ENCODE measurements around the gene C8A. TPM values are rescaled to one million over a fixed set of nuclear protein-coding genes. Genes with fewer than 3 reads are reported as not detected.

The C8A gene
- total RNA-seq, 2 experiments from 2014 or later, result not detected

DNA sequence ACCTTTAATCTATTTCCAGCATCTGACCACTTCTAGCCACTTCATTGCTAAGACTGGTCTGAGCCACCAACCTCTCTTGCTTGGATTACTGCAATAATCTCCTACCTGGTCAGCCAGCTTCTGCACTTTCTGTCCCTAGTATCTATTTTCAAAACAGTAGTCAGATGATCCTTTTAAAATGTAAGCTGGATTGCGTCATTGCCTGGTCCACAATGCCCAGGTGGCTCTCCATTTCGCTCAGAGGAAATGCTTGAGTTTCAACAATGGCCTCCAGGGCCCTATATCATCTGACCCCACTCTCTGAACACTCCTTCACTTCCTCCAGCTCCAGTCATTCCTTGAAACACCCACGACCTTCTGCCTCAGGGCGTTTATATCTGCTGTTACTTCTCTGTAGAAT lies 37.7 kb upstream of the C8A start:
- no peaks in the 10 kb centered on the region for H3K9me3 ChIP-seq (ENCODE audit: control insufficient read depth in 1 of 2, insufficient read depth in 1 of 2, low read length in 2 of 2)
- Mint-ChIP-seq H3K9me3 (no peaks in the 10 kb centered on the region), H3K4me3 (no peak overlapping the region), H3K36me3 (ENCODE audit: low read depth) (no peaks in the 10 kb centered on the region), H3K4me1 (ENCODE audit: low read depth) (no peaks in the 10 kb centered on the region), H3K27me3 (peaks cover 43% of the 10 kb centered on the region), H3K27ac (no peak overlapping the region)
- H3K27ac ChIP-seq (ENCODE audit: low read depth in 1 of 2, low read length in 2 of 2), result no peak overlapping the region
- no peak overlapping the region for H3K4me3 ChIP-seq (ENCODE audit: low read length)
- no peaks in the 10 kb centered on the region for H3K36me3 ChIP-seq (ENCODE audit: insufficient read depth, low read length)
- intact Hi-C loops (cut with DNase I, micrococcal nuclease), result no loop called here
- H3K4me1 ChIP-seq (ENCODE audit: insufficient read depth, low read length), result no peaks in the 10 kb centered on the region
- ChIA-PET CTCF (no interaction called here), POLR2A (no interaction called here)
- ATAC-seq (ENCODE audit: poor library complexity) (no peak), DNase-seq (no peak)
- peaks cover 0 to 6% of the 10 kb centered on the region in 2 experiments for H3K27me3 ChIP-seq (ENCODE audit: control insufficient read depth in 1 of 2, insufficient read depth in 2 of 2, low read length in 2 of 2)
- TF ChIP-seq CTCF (IDR thresholded peaks at IDR 0.05), result no peak

DNA sequence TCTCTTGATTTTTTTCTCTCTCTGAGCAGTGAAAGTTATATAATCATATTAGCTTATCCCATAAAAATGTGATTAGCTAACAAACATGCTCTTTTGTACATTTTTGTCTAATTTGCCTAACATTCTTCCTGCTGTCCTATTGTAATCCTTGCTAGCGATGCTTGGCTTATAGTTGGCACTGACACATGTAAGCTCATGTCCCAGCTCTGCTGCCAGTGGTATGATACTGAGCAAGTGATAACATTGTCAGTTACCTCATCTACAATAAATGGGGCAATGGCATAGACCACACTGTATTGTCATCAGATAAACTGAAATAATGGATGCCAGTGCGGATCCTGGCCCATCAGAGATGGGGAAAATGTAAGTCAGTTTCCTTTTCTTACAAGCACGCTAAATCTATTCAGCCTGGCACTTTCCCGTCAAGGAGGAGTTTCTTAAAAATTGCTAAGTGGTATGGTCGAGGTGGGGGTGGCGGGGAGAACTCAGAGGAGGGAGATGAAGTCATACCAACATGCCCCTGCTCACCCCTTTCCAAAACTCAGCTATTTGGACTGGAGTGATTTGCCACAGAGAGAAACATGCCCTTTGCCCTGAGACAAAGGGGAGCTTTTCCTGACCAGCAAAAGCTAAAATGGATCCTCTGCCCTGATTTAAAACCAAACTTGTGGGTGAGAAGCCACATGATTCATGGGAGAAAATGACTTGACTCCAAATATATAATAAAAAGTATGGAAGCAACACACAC lies 36.7 kb upstream of the C8A start:
- Histone ChIP-seq H3K4me1 (ENCODE audit: insufficient read depth, low read length) (no peaks in the 10 kb centered on the region), H3K9me3 (ENCODE audit: control insufficient read depth in 1 of 2, insufficient read depth in 1 of 2, low read length in 2 of 2) (no peaks in the 10 kb centered on the region), H3K4me3 (ENCODE audit: low read length) (no peak overlapping the region), H3K27ac (ENCODE audit: low read depth in 1 of 2, low read length in 2 of 2) (no peak overlapping the region), H3K27me3 (ENCODE audit: control insufficient read depth in 1 of 2, insufficient read depth in 2 of 2, low read length in 2 of 2) (peaks cover 0 to 6% of the 10 kb centered on the region in 2 experiments), H3K36me3 (ENCODE audit: insufficient read depth, low read length) (no peaks in the 10 kb centered on the region)
- CTCF ChIA-PET, result no interaction called here
- no peak for ATAC-seq (ENCODE audit: poor library complexity)
- H3K27ac Mint-ChIP-seq, result no peak overlapping the region
- POLR2A ChIA-PET, result no interaction called here
- TF ChIP-seq CTCF (IDR thresholded peaks at IDR 0.05), result no peak
- H3K27me3 Mint-ChIP-seq, result peaks cover 35% of the 10 kb centered on the region
- intact Hi-C loops (cut with DNase I, micrococcal nuclease), result no loop called here
- no peaks in the 10 kb centered on the region for H3K4me1 Mint-ChIP-seq (ENCODE audit: low read depth)
- DNase-seq, result no peak
- H3K4me3 Mint-ChIP-seq, result no peak overlapping the region
- no peaks in the 10 kb centered on the region for H3K36me3 Mint-ChIP-seq (ENCODE audit: low read depth)
- H3K9me3 Mint-ChIP-seq, result no peaks in the 10 kb centered on the region

DNA sequence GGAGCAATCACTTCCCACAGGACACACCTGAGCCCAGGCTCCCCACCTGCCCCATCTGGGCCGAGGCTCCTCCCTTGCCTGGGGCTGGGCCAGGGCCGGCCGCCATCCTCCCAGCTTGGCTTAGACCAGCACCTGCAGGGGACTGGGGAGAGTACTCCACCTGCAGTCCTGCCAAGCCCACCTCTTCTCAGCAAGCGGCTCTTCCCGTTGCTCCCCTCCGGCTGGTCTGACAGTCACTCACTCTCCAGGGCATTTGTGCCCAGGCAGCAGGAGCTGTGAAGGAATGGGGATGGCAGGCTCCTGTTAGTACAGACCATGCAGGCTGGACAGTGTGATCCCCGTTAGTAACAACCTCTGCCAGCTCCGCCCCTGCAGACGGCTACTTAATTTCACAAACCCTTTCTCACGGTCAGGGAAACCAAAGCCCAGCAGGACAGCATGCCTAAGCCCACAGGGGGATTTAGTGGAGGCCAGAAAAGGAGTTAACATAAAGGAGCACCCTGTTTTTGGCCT lies 35.2 kb upstream of the C8A start, which contains the start of gene FYB2:
Gene FYB2, minus strand, starts transcription at position 18 of the 513 bp plus-strand sequence. CDS start 114 bp downstream, outside the sequence.
- H3K27ac ChIP-seq (ENCODE audit: low read depth in 1 of 2, low read length in 2 of 2), result no peak within 1 kb of the TSS
- H3K27me3 ChIP-seq (ENCODE audit: control insufficient read depth in 1 of 2, insufficient read depth in 2 of 2, low read length in 2 of 2), result peaks cover 0 to 6% of the 10 kb centered on the region in 2 experiments
- H3K9me3 Mint-ChIP-seq, result no peaks in the 10 kb centered on the region
- H3K4me1 Mint-ChIP-seq (ENCODE audit: low read depth), result no peaks in the 10 kb centered on the region
- DNase-seq, result no peak
- H3K4me3 ChIP-seq (ENCODE audit: low read length), result no peak within 1 kb of the TSS
- no peaks in the 10 kb centered on the region for H3K36me3 Mint-ChIP-seq (ENCODE audit: low read depth)
- H3K36me3 ChIP-seq (ENCODE audit: insufficient read depth, low read length), result no peaks in the 10 kb centered on the region
- no peaks in the 10 kb centered on the region for H3K4me1 ChIP-seq (ENCODE audit: insufficient read depth, low read length)
- no peak within 1 kb of the TSS for H3K27ac Mint-ChIP-seq
- intact Hi-C loops (cut with DNase I, micrococcal nuclease), result no loop called here
- ChIA-PET CTCF (interaction anchor here (0.7 kb wide), 1 partner anchor 21 kb away, joined by 3 read pairs; no protein-coding TSS in a partner anchor), POLR2A (no interaction called here)
- no peak for TF ChIP-seq CTCF (IDR thresholded peaks at IDR 0.05)
- no peaks in the 10 kb centered on the region for H3K9me3 ChIP-seq (ENCODE audit: control insufficient read depth in 1 of 2, insufficient read depth in 1 of 2, low read length in 2 of 2)
- no peak for ATAC-seq (ENCODE audit: poor library complexity)
- no peak within 1 kb of the TSS for H3K4me3 Mint-ChIP-seq
- H3K27me3 Mint-ChIP-seq, result peaks cover 32% of the 10 kb centered on the region

Measured in CD4-positive, alpha-beta T cell (primary cell).